ENCODE measurements around the gene CADM2.
"Not testable (repeated sequence)": the region's sequence is repeated elsewhere in the genome, so short reads cannot be mapped to it uniquely, and the experiment has no call there.

The CADM2 gene

DNA sequence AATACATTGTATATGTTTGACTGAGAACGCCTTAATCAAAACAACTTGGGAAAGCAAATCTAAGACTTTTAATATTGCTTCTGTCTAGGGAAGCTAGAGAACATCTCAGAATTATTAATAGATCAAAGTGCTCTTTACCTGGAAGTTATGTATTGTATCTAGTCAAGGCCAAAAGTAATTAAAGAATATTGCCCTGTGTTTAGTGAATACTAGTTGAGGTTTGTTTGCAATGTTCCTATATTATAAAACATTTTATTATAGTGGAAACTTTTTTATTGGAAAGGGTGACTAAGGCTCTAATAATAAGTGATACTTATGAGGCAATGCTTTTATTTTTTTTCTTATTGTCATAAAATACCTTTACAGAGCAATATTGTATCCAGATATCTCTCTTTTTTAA is 118.2 kb downstream of the CADM2 start:
- DNase-seq (ENCODE audit: low read depth in 2 of 2): no peak

DNA sequence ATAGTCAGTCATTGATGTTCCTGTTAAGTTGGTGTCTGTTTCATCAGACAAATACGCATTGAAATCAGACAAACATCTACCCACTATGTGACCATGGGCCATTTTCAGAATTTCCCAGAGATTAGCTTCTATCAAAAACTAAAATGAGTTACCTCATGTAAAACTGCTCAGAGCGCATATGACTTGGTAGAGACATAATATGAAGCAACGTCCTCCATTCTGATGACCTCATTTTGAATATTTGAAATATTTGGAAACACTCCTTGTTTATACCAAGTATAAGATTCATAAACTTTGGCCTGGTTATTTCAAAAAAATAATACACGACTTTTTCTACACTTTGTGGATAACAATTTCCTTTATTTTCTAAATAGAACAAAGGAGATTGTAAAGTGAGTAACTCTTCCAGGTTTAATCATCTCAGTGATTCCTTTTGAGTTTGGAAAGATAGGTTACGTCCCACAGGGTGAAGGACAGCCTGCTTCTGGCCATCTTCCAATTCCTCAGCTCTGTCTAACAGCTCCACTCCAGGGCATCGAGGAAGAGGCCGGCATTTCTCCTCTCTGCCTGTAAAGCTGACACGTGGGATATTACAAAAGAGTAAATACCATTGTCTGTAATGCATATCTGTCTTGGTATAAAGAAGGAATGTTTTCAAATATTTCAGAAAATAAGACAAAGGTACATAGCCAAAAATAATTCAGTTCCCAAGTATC is 122.6 kb downstream of the CADM2 start:
- DNase-seq (ENCODE audit: low read depth in 2 of 2): no peak

DNA sequence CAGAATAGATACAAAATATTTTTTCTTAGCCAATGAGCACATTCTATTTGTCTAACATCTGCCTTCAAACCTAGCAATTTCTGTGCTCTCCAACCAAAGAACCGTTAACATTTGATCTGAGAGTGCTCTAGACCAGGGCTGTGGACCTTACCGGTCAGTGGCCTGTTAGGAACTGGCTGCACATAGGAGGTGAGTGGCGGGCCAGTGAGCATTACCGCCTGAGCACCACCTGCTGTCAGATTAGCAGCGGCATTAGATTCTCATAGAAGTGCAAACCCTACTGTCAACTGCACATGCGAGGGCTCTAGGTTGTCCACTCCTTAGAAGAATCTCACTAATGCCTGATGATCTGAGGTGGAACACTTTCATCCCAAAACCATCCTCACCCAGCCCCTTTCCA is 131.7 kb downstream of the CADM2 start:
- no peak for DNase-seq (ENCODE audit: low read depth in 2 of 2)

DNA sequence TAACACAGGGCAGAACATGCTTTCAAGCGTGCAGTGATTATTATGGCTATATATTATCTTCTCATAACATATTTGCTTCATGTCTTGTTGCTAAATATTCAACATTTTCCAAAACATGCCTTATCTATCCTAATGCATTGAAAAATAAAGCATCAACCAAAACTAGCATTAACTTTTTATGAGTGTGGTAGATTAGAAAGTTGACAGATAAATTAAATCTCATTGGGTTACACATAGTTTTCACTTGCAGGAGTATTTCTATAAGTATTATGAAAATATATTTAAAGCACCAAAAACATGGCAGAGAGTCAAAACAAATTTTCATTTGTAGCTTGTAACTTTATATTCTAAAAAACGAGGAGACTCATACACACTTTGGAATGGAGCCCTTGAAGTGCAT is 141.5 kb downstream of the CADM2 start:
- no peak for DNase-seq (ENCODE audit: low read depth in 2 of 2)

DNA sequence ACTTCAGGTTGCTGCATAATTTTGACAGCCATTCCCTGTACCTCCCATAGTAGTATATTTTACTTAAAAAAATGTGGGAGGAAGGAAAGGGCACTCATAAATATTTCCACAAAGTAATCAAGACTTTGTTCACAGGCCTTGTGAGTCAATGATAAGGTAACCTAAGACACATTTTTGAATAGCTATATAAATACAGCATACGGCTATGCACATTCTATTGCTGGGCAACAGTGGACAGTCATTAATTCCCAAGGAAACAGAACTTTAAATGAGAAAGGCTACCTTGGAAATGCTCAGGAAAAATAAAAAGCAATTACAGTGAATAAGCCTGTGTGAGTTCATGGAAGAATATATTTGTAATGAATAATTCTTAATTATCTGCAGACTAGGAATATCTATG is 144.0 kb downstream of the CADM2 start:
- no peak for DNase-seq (ENCODE audit: low read depth in 2 of 2)

DNA sequence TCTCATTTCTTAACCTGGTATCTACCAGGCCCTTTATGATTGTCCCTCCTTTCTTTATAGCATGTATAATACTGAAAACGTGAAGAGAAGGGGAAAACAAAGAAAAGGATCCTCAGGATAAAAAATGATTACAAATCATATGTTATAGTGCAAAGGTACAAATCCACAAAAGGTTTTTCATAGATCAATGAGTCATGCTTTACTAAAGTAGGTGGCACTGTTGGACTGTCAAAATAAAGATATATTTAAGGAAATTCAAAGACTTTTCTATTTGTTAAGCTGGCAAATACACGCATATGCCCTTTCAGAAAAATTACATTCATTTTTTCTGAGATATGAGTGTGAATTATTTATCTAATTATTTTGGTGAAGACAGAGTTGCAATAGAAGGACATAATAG is 151.6 kb downstream of the CADM2 start:
- no peak for DNase-seq (ENCODE audit: low read depth in 2 of 2)

DNA sequence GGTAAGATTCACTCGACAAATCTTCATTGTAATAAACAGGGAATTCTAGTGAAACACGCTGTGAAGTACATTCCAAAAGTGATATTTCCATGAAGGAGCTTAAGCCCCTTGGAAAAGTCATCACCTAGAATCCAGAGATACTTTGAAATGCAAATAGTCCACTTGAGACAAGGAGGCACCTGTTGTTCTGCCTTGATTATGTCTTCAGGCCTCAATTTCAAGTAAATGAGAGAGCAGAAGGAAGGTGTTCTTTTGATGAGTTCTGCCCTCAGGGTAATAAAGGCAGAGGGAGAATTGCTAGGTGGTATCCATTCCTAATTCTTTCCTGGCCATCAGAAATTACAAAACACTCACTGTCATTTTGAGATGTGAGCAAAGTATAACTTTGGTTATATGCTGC is 162.1 kb downstream of the CADM2 start:
- no peak for DNase-seq (ENCODE audit: low read depth in 2 of 2)

DNA sequence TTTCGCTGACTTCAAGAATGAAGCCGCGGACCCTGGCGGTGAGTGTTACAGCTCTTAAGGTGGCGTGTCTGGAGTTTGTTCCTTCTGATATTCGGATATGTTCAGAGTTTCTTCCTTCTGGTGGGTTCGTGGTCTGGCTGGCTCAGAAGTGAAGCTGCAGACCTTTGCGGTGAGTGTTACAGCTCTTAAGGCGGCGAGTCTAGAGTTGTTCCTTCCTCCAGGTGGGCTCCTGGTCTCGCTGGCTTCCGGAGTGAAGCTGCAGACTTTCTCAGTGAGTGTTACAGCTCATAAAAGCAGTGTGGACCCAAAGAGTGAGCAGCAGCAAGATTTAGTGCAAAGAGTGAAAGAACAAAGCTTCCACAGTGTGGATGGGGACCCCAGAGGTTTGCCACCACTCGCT is 174.1 kb downstream of the CADM2 start:
- not testable (repeated sequence) for DNase-seq (ENCODE audit: low read depth in 2 of 2)

DNA sequence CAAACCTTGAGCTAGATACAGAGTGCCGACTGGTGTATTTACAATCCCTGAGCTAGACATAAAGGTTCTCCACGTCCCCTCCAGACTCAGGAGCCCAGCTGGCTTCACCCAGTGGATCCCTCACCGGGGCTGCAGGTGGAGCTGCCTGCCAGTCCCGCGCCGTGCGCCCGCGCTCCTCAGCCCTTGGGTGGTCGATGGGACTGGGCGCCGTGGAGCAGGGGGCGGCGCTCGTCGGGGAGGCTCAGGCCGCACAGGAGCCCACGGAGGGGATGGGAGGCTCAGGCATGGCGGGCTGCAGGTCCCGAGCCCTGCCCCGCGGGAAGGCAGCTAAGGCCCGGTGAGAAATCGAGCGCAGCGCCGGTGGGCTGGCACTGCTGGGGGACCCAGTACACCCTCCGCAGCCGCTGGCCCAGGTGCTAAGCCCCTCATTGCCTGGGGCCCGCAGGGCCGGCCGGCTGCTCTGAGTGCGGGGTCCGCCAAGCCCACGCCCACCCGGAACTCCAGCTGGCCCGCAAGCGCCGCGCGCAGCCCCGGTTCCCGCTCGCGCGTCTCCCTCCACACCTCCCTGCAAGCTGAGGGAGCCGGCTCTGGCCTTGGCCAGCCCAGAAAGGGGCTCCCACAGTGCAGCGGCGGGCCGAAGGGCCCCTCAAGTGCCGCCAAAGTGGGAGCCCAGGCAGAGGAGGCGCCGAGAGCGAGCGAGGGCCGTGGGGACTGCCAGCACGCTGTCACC is 175.1 kb downstream of the CADM2 start:
- not testable (repeated sequence) for DNase-seq (ENCODE audit: low read depth in 2 of 2)

DNA sequence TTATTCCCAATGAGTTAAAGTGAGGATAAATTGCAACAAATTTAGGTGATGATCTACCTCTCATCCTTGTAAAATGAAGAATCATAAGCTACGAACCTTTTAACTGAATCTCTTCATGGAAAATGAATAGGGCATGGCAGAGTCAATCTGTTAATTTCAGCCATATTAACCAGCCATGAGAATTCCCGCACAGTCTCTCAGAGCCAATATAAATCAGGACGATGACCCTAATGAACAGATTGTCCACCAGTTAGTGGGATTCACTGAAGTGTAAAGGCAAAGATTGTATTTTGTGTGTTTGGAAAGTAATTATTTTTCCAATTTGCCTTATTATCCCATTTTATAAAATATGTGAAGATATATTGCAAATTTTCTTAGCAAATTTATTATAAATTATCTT is 183.8 kb downstream of the CADM2 start:
- no peak for DNase-seq (ENCODE audit: low read depth in 2 of 2)

DNA sequence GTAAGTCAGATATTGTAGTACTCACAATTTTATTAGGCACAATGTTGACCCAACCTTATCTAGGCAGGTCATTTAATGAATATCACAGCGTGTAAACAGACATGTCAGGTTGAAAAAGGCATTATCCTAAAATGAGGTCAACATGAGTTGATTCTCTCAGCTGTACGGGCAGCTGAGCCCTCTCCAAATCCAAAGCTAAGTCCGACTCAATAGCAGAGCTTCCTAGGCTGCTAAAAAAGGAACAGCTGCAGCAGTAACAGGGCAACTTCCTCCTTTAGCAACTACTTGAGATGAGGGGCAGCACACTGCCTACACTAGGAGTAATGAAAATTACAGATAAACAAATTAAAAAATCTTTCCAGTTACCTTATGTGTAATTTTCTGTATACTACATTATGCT is 189.2 kb downstream of the CADM2 start:
- DNase-seq (ENCODE audit: low read depth in 2 of 2): no peak

DNA sequence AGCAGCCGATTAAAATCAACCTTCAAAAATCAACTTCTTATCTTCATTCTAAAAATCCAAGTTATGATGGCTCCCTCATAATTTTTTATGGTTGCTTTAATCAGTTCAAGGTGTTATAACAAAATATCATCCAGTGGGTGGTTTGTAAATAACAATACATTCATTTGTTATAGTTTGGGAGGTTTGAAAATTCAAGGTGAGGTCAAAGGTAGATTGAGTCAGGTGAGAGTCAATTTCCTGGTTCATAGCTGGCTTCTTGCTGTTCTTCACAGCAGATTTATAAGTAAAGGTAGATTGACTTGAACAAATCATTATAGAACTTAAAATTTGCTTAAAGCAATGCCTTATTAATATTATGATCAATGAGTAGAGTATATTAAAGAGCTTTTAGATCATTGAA is 192.8 kb downstream of the CADM2 start:
- DNase-seq (ENCODE audit: low read depth in 2 of 2): no peak

DNA sequence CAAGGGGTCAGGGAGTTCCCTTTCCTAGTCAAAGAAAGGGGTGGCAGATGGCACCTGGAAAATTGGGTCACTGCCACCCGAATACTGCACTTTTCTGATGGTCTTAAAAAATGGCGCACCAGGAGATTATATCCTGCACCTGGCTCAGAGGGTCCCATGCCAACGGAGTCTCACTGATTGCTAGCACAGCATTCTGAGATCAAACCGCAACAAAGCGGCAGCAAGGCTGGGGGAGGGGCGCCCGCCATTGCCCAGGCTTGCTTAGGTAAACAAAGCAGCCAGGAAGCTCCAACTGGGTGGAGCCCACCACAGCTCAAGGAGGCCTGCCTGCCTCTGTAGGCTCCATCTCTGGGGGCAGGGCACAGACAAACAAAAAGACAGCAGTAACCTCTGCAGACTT is 194.5 kb downstream of the CADM2 start:
- not testable (repeated sequence) for DNase-seq (ENCODE audit: low read depth in 2 of 2)

DNA sequence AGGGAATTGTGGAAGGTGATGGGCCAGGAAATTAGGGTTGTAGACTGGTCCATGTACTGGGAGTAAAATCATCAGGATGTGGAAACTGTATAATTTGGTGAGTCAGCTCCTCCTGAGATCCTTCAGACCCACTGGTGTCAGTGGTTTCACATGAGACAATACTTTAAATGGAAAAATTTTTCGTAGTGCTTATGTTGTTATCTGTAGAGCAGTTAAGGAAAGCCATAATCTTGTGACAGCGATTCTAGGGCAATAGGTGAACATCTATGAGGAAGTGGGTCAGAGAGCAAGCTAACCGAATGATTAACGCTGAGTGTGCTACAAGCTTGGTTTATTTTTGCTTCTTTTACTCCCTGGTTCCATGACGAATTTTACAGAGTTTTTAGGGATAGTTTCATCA is 200.6 kb downstream of the CADM2 start:
- no peak for DNase-seq (ENCODE audit: low read depth in 2 of 2)

DNA sequence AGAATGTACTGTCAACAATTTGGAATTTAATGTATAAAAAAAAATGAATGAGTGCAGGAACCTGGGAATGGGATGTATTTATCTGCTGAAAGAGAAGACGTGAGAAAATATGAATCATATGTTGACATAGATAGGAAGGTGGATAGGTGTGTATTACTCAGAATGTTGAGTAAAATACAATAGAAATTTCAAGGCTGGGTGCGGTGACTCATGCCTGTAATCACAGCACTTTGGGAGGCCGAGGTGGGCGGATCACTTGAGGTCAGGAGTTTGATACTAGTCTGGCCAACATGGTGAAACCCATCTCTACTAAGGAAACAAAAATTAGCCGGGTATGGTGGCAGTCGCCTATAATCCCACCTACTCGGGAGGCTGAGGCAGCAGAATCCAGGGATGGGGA is 202.8 kb downstream of the CADM2 start:
- no peak for DNase-seq (ENCODE audit: low read depth in 2 of 2)

DNA sequence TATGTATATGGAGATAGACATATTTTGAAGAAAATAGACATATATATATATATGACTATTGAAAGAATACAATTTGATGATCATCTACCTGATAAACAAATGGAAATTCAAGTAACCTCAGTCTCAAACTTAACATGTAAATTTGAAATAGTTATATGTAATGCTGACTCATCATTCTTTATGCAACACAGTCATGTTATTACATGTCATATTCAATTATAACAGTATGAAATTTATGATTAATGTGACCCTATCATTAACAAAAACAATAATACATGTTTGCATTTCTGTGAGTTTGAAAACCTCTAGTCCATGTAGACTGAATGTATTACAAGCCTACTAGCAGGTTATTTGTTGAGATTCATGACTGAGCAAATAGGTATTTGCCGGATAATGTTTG is 204.1 kb downstream of the CADM2 start:
- no peak for DNase-seq (ENCODE audit: low read depth in 2 of 2)

DNA sequence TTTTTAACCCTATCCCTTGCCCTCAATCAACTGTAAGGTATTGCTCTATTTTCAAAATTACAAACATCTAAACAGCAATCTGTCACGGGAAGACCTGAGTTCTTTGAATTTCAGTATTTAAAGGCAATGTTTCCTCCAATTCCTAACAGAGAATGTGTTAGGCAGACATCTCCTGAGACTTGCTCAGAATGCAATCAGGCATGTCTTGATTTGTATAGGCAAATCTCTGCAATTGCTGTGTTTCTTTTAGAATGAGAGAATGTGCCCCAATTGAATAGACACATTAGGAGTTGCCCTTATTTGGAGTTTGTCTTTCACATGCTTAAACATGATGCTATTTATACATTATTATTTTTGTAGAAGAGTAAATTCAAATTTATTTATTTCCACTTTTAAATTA is 205.6 kb downstream of the CADM2 start:
- DNase-seq (ENCODE audit: low read depth in 2 of 2): no peak

DNA sequence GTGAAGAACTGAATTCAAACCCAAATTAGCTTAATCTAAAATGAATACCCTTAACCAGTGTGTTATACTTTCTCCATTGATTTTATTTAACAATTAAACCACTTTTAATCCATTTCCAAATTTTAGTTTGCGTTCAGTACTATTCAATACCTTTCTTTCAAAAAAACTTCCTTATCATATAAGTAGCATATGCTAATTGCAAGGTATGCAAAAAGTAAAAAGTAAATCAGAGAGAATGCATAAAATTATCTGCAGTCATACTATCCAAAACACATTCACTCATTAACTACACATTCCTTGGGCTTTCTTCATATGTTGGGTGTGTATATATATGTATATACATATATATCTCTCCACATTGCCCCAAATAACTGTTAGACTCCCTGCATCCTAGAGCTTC is 208.8 kb downstream of the CADM2 start:
- DNase-seq (ENCODE audit: low read depth in 2 of 2): no peak

DNA sequence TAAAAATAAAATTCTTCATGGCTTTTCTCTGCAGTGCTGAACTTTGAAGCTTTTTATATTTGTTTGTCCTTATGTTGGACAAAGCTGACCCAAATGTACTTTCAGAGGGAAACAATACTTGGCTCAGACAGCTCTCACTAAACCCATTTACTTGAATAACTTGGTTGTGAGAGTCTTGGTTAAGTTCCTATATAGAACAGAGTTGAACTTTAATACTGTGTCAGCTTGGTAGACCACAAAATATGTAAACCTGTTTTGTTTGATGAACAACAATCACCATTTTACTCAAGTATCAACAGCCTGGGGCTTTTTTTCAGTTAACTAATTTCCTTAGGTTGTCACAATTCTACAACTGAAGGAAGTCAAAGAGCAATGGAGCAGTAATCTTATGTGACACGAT is 211.9 kb downstream of the CADM2 start:
- DNase-seq (ENCODE audit: low read depth in 2 of 2): no peak

DNA sequence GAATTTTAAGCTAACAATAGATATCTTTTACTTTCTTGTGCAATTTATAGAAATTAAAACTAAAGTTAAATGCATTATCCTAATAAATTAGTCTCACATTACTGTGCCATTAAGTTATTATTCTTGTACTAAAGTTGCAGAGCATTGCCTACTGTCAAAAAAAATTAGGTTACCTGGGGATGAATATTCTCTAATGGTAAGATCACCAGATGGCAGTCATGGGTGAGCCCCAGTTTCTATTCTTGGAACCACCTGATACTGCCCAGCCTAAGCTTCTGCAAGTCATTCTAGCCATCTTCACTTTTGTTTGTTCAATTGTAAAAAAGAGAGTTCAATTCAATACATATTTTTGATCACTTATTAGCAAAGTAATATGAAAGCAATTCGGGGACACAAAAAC is 213.2 kb downstream of the CADM2 start:
- no peak for DNase-seq (ENCODE audit: low read depth in 2 of 2)

DNA sequence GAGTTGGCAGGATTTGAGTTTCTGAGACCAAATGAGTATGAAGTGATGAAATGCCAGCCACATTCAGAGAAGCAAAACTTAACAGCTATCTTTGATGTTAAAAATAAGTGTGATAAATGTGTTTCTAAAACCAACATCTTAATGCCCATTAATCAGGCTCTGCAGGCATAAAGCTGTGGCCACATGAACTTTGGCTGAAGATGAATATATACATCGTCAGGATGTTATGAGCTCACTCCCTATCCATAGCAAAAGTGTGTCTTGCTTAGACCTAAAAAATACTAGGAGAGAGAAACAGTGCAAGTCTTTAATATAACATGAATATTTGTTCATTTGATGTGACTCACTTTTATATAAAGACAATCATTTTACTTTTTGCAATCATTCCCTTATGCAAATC is 218.0 kb downstream of the CADM2 start:
- no peak for DNase-seq (ENCODE audit: low read depth in 2 of 2)

DNA sequence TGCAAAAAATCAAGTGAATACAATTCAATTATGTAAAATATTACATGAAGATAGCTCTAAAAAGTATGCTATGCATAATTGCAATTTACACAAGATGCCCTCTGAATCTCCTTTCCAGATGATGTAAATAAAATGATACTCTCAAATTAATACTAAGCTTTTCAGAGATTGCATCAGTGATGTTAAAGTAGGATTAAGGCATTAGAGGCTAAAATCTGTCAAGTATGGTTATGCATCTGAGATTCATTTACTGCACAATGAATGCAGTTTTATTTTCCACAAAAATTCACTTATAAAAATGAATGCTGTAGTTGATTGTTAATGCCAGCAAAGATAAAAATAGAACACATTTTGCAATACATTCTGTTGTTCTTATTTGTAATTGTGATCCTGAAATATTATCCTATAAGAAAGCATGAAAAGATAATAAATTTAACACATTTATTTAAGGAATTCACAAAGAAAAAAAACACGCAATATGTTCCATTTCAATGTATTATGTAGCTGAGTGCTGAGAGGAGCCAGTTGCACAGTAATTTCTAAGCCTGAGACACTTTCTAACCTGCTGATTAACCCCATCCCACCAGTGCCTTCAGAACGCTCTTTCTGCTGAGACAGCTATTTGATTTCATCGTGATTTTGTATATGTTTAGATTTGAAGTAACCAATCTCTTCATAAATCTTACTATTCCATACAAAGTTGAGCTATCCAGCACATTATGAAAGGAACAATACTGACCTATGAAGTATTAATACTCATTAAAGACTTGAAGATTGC is 224.4 kb downstream of the CADM2 start:
- no peak for DNase-seq (ENCODE audit: low read depth in 2 of 2)

DNA sequence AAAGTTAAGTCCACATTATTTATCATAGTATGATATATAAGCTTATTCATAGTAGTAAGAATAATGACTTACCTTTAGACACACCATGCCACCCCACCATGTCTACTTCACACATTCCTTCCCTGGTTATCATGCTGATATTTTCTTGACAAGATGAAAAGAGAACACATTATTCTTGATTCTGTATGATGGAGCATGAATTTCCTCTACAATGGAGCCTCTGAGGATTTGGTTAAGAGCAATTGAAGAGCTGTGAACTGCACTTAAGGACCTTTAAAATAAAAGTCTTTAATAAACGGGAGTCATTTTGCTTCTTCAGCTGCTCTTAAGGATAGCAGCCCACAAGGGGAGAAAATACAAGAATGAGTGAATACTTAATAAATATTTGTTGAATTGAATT is 226.7 kb downstream of the CADM2 start:
- DNase-seq (ENCODE audit: low read depth in 2 of 2): no peak
